CD1c-positive myeloid dendritic cell (primary cell): ENCODE data around the gene NRTN.

Experiments
- DNase-seq: peaks from one replicate; pipeline ENCODE4 v3.0.0-alpha.2; 2016; ENCODE audit errors: extremely low spot score

Gene NRTN

DNA sequence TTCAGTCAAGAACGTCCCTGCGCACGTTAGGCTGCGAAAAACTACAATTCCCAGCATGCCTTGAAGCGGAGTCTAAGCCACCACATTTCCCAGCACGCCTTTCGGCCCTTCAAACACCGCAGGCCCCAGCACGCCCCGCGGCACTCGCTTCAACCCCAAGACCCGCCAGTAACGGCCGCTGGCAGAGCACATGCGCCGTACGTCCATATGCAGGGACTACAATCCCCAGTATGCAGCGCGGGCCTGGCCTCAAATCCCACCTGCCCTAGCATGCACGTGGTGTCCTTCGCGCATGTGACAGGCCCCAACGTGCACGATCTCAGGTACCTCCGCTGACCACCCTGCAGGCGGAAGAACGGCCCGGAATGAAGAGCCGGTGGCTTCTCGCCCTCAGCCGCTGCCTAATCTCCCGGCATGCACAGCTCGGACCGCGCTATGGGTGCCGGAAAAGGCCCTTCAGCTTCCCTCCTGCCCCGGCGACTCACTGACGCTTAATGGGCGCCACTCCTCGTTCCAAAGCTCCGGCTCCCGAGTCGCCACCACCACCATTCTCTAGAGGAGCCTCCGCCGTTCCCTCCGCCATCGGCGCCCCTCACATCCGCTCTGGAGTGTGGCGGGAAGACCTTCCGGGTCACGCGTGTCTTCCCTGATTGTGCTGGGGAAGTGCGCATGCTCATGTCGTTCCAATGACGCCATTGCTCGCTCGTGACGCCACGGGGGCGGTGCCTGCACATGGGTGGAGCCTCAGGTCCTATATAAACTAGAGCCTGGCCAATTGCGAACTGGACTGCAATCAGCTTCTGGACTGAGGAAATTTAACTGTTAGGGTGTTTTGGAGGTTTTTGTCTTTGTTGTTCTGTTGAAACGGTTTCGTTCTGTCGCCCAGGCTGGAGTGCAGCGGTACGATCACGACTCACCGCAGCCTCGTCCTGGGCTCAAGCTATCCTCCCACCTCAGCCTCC is 14.0 kb upstream of the NRTN start, which contains the start of gene DUS3L:
DUS3L (minus strand) TSS at position 605 of the 962 bp plus-strand sequence; CDS start at position 583, 22 bp downstream.
- peak; percentile 99 for DNase-seq

DNA sequence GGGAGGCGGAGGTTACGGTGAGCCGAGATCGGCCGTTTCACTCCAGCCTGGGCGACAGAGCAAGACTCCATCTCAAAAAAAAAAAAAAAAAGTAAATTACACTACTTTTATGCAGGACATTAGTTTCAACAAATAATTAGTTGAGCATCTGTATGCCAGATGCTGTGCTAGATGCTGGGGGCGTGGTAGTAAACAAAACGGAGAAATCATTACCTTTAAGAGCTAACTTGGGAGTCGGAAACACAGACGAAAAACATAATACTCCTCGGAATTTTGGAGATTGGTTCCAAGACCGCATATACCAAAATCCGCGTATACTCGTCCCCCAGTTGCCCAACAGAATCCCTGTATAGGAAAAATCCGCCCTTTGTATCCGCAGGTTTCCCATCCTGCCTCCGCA is 12.6 kb upstream of the NRTN start:
- no peak for DNase-seq

DNA sequence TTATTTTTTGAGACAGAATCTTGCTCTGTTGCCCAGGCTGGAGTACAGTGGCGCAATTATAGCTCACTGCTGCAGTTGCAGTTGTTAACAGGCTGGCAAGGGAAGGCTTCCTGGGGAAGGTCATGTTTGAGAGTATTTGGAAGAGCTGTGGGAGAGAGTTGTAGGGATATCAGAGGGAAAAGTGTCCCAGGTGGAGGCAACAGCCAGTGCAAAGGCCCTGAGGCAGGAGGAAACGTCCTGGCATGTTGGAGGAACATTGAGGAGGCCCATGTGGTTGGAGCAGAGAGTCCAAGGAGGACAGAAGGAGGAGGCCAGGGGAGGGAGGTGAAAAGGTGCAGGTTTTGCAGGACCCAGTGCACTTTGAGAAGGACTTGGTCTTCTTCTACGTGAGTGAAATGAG is 11.7 kb upstream of the NRTN start:
- DNase-seq = no peak

DNA sequence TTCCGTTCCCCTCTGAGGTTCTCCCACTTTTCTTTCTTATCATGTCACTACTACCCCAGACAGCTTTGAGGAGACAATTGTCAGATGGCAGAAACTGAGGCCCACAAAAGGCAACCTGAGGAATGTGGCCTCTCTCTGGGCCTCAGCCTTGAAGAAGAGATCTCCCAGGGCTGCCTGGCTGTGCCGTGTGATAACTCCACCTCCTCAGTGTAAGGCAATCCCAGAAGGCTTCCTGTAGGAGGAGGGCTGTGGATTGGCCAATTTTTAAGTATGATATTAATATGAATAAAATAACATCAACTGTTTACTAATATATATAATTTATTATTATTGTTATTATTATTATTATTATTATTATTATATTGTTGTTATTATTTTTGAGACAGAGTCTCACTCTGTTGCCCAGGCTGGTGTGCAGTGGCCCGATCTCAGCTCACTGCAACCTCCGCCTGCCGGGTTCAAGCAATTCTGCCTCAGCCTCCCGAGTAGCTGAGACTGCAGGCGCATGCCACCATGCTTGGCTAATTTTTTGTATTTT is 9.4 kb upstream of the NRTN start:
- no peak for DNase-seq

DNA sequence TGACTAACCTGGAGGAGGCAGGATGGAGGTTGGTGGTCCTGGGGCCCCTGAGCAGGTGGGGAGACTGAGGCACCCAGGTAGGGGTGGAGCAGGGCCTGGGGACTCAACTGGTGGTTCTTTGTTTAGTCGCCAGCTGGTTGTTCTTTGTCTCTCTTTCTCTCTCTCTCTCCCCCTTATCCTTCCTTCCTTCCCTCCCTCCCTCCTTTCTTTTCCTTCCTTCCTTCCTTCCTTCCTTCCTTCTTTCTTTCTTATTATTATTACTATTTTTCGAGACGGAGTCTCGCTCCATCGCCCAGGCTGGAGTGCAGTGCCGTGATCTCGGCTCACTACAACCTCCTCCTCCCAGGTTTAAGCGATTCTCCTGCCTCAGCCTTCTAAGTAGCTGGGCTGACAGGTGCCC is 6.6 kb upstream of the NRTN start:
- DNase-seq = no peak

DNA sequence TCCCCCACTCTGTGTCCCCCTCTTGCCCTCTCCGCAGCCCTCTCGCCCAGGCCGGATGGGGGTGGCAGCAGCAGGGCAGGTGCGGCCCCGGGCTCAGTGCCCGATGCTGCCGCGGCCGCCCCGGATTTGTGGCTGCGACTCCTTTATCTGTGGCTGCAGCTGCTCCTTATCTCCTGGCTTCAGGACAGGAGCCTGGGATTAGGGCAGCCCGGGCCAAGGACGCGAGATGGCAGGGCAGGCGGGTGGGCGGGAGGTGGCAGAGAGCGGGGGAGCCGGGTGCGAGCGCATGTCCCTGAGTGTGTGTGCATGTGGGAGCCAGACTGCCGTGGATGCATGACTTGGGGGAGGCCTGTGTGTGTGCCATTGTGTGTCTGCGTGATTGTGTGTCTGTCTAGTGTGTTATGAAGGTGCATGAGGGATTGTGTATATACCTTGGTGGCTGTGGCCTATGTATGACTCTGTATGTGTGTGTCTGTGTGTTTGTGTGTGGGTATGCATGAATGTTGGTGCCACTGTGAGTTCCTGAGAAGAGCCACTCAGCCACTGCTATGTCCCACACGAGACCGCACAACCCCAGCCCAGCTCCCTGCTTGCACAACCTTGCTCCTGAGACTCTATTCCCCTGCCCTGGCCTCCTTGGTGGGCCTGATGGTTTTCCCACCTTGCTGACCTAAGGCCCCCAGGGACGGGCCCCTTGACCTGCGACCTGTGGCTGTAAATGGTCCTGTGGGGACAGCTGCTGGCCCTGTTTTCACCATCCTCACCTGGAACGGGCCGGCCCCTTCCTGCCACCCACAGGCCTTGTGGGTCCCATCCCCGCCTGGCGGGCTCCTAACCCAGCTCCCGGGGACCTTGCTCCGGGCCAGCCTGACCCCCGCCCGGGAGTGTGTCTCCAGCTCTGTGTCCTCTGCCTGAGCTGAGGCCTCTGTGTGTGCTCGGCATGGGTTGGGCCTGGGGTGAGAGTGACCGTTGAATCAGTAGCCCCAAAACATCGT is 5.3 kb upstream of the NRTN start:
- no peak for DNase-seq

DNA sequence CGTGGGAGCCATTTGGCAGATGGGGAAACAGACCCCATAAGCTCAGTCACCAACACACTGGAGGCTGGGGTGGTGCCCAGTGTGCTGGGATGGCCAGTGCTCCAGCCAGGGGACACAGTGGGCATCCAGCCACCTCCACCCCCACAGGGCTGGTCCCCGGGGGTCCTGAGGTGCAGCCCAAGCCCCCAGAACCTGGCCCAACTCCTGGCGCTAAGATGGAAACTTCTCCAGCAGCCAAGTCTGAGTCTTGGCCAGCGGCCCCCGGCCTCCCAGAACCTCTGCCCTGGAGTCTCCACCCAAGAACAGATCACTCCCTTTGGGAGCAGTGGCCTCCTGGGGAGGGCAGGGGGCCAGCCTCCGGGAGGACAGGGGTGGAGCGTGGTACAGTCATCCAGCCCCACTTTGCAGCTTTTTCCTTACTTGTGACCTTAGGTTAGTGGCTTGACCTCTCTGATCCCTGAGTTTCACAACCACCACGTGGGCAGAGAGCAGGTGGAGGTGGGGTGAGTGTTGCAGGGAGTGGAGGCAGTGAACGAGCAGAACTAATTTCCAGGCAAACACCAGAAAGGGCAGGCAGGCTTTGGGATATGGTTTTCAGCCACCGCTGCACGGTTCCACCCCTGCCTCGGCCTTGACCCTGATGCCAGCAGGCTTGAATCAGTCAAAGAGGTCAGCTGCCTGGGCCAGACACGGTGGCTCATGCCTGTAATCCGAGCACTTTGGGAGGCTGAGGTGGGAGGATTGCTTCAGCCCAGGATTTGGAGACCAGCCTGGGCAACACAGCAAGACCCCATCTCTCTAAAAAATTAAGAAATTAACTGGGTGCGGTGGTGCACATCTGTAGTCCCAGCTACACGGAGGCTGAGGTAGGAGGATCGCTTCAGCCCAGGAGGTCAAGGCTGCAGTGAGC is 4.3 kb upstream of the NRTN start:
- no peak for DNase-seq

DNA sequence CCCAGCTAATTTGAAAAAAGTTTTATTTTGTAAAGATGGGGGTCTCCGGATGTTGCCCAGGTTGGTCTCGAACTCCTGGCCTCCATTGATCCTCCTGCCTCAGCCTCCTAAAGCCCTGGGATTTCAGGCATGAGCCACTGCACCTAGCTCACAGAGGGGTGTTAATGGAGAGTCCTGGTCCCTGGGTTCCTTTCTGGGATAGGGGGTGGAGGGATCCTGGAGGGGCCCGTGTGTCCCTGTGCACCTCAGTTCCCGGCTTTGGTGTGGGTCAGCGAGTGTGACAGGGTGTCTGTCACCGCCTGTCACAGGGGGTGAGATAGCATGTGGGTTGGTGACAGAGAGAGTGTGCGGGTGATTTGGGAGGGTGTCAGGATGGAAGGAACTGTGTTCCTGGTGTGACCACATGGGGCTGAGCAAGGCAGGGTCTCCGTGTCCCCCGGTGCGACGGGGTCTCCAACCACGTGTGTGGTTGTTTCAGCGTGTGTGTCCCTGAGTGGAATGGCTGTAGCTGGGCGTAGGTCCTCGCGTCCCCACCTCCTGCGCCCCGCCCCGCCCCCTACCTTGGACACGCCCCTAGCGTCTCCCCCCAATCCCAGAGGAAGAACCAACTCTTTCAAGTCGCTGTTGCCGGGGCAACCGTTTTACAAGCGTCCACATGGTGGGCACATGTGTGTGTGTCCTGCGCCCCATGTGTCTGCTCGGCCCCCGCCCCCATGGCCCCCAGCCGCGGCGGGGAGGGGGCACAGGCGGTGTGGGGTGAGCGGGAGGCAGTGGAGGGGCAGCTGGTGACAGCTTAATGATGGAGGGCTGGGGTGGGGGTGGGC is 2.9 kb upstream of the NRTN start:
- DNase-seq = peak; percentile 26

DNA sequence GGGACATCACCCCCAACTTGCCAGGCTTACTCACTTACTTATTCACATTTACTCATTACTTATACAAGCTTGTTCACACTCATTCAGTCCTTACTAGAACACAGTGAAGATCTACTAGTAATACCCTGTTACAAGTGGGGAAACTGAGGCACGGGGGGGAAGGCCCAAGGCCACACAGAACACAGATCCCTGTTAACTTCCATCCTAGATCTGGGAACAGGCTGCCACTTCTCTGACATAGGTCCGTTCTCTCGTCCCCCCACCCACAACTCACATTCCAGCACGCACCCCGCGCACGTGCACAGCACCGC is 1.5 kb upstream of the NRTN start:
- no peak for DNase-seq

DNA sequence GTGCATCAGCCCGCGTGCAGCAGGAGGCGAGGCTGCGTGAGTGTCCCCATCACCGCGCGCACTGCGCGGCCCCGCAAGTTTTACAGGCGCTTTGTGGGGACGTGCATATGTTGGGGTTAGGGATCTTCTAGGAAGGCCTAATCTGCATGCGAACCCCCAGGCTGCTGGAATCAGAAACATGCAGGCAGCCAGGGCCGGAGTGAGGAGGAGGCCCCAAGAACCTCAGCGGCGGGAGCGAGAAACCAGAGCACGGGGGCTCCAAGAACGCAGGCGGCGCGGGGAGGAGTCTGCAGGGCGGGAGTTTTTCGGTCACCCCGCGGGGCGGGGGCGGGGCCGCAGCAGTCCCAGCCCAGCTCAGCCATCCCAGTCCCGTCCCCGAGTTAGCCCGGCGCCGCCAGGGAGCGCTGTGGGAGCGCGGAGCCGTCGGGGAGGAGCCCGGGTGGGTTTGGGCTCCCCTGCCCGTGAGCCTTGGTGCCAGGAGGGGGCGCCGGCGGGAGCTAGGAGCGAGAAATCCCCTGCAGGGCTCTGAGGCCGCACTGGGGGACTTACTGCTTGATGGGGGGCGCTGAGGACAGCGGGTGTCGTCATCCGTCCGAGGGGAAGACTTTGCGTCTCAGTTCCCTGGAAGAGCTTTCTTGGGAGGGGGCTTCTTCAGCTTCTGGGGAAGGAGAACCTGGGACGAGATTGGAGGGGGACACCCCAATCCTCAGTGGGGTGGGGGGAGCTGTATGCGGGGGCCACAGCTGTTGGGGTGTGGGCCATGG is 933 bp upstream of the NRTN start:
- peak; percentile 97 for DNase-seq

DNA sequence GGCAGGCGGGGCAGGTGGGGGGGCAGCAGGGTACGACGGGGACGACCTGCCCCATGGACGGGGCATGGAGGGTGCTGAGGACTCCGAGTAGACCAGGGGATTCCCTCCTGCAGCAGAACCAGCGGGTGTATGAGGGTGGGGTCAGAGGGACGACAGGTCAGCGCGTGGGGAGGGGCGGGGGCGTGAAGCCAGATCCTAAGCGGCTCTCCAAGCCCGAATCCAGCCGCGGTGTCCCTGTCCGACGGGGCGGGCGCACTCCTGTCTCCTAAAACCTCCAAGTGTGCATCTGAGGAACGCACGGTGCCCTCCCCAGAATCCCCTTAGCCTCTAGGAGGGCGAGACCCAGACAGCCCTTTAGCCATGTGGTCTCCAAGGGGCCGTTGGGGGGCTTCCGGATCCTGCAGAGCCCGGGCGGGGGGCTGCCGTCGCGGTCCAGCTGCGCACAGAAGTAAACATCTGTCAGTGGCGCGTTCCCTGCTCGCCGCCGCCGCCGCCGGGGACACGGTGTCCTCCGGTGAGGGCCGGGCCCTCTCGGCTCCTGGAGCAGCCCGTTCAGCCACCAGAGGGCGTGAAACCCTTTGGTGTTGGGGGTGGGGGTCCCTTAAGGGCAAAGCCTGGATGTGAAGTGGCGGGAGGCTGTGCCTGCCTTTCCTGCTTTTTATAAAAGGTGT is 730 bp downstream of the NRTN start:
- peak; percentile 45 for DNase-seq

DNA sequence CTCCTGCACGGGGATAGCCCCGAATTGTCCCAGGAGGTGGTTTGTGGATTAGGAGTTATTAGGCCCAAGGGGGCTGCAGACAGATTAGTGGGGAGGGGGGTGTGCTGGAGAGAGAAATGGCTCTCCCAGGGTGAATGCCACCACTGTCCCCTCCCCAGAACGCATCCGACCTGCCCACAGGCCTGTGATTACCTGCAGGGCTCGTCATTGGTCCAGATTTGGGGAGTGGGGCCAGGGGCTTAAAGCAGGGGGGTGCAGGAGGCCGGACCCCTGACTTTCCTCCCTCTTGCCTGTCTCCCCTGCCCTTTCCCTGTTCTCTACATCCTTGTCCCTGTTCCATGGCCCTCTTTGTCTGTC is 1.2 kb downstream of the NRTN start:
- no peak for DNase-seq

DNA sequence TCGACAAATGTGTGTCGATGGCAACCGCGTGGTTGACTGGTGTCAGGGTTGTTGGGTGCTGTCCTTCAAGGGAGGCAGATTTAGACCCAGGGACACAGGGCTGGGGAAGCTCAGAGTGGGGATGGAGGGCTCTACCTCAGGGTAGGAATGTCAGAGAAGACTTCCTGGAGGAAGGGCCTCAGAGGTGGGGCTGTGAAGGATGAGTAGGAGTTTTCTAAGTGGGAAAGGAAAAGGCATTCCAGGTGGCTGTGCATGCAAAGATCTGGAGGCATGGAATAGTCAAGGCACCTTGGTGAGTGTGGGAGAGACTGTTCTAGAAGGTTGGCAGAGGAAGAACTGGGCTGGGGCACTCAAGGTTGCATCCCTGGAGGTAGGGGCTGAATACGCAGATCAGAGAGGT is 2.0 kb downstream of the NRTN start:
- no peak for DNase-seq

DNA sequence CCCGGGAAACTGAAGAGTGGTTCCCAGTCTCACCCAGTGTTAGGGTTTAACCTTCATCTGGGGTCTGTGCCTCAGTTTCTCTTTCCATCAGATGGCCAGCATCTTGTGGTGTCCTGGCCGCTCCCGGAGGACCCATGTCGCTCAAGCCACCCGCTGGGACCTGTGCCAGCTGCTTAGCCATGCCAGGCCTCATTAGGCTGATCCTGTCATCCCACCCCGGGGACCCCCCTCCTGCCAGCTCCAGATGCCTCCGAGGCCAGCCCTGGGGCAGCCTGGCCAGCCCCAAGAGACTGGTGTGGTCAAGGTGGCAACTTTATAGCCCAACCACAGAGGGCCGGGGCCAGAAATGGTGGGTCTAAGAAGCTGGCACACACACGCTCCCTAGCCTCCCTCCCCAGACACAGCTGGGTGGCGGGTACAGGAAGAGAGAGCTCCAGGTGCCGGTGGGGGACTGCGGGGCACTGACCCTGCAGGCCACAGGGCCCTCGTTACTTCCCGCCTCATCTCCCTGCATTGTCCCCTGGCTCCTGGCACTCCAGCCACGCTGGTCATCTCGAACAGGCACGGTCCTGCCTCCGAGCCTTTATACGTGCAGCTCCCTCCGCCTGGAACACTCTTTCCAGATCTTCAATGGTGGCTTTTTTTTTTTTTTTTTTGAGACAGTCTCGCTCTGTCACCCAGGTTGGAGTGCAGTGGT is 3.4 kb downstream of the NRTN start:
- no peak for DNase-seq

DNA sequence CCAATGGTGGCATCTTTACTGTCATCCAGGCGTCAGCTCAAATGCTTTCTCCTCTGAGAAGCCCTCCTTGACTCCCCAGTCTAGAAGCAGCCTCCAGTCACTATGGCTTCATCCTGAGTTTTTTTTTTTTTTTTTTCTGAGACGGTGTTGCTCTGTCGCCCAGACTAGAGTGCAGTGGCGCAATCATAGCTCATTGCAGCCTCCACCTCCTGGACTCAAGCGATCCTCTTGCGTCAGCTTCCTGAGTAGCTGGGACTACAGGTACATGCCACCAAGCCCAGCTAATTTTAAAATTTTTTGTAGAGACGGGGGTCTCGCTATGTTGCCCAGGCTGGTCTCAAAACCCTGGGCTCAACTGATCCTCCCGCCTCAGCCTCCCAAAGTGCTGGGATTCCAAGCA is 4.2 kb downstream of the NRTN start:
- no peak for DNase-seq

DNA sequence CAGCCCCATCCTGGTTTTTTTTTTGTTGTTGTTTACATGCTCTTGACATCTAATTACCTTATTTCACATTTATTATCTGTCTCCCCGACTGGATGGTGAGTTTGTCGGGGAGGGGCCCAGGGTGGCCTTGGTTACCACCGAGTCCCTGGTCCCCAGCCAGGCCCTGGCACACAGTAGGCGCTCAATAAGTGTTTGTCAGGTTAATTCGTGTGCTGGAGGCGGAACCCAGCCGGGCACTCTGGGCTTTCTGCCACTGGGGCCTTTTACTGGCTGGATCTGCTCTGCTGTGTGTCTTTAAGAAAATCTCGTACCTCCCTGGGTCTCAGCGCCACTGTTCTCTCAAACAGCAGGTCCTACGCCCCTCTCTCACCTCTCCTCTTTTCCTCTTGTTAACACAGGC is 4.6 kb downstream of the NRTN start:
- no peak for DNase-seq

DNA sequence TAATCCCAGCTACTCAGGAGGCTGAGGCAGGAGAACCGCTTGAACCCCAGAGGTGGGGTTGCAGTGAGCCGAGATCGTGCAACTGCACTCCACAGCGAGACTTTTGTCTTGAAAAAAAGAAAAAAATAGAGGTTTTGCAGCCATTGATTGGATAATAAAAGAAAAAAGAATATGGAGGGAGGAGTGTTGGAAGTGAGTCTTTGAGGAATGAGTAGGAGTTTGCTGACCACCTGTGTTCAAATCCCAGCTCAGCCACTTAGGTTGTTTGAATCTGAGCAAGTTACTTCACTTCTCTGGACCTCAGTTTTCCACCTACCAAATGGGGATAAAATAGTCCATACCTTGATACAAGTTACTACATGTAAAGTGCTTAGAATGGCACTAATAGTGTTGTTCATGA is 6.2 kb downstream of the NRTN start:
- no peak for DNase-seq

DNA sequence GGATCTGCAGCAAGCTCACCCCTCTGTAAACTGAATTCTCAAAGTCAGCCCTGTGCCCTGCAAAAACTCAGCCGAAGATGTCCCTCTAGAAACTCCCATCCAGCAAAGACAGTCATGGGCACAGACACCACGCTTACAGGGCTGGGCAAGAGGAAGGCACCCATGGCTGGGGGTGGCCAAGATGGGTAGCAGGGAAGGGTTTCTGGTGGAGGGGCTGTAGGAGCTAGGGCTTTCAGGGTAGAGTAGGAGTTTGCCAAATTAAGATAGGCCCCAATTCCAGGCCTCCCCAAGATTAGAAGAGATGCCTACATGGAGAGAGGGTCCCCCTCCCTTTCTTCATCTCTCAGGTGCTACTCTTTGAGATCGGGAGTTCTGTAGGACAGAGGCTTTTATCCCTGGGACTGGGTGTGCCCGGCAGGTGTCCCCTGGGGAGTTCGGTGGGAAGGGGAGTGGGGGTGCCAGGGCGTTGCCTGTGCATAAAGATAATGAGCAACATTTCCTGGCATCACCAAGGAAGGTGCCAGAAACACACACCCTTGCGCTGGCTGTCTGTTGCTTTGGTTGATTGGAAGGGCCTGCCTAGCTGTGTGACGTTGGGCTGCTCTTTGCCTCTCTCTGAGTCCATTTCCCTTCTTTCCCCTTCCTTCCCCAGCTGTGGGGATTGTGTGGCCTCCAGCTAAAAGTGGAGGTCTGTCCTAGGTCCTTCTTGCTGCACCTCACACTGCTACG is 9.4 kb downstream of the NRTN start:
- DNase-seq = no peak
